ENCODE results near the gene GLI3.
"Not testable (repeated sequence)": the region's sequence is repeated elsewhere in the genome, so short reads cannot be mapped to it uniquely, and the experiment has no call there.

Gene GLI3

GRCh38 chr7:42217053-42217452 lies 20.0 kb downstream of the GLI3 start:
- H3K9me3 ChIP-seq (ENCODE audit: low read length): no peaks in the 10 kb centered on the region
- no peak overlapping the region for H3K4me3 ChIP-seq (ENCODE audit: low read length)
- no peak overlapping the region for H2AFZ ChIP-seq (ENCODE audit: low read depth, low read length)
- peaks cover 30% of the 10 kb centered on the region for H3K4me1 ChIP-seq (ENCODE audit: insufficient read depth, low read length)
- peaks cover 38% of the 10 kb centered on the region for H3K36me3 ChIP-seq (ENCODE audit: insufficient read depth, low read length)
- no peaks in the 10 kb centered on the region for H3K27me3 ChIP-seq (ENCODE audit: insufficient read depth, low read length)

DNA sequence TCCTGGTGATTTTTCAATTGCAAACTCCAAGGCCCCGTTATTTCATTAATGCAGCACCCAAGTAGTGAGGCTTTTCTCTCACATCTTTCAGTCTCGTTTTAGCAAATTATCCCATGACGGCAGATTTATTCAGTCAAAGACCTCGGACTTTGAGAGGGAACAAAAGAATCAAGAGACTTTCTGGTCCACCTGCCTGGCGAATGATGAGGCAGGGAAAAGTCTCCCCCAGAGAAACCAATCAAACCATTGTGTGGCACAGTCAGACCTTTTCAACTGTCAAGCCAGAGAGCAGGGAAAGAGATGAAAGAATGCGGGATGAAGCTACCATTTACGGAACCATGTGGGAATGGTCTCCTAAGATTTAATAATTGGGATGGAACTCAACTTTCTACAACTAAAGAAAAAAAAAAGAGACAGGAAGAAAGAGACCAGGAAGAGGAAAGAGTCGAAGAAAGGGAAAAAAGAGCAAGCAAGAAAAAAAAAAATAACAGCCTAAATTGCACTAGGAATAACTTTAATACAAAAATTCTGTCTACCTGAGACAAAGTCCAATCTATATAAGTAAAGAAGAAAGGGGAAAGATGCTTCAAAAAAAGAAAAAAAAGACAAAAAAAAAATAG lies 22.8 kb downstream of the GLI3 start:
- H2AFZ ChIP-seq (ENCODE audit: low read depth, low read length): no peak overlapping the region
- H3K36me3 ChIP-seq (ENCODE audit: insufficient read depth, low read length): peaks cover 18% of the 10 kb centered on the region
- H3K4me3 ChIP-seq (ENCODE audit: low read length): no peak overlapping the region
- no peaks in the 10 kb centered on the region for H3K9me3 ChIP-seq (ENCODE audit: low read length)
- no peaks in the 10 kb centered on the region for H3K27me3 ChIP-seq (ENCODE audit: insufficient read depth, low read length)
- peaks cover 30% of the 10 kb centered on the region for H3K4me1 ChIP-seq (ENCODE audit: insufficient read depth, low read length)

DNA sequence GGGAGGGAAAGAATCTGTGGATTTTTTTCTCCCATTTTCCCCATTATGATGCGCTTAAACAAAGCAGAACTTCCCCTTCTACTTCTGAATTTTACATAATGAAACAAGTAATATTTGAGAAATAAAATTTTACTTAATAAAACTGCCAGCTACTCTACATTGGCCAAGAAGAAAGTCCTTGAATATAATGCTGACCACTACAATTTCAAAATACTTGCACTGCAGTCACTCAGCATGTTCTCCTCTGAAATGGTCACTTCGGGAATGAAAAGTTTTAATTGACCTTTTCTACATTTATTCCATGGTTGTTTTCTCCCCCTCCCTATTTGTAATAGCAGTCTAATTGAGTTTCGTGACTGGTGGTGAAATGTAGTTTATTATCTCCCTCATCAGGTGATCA lies 23.9 kb downstream of the GLI3 start:
- no peak overlapping the region for H3K4me3 ChIP-seq (ENCODE audit: low read length)

DNA sequence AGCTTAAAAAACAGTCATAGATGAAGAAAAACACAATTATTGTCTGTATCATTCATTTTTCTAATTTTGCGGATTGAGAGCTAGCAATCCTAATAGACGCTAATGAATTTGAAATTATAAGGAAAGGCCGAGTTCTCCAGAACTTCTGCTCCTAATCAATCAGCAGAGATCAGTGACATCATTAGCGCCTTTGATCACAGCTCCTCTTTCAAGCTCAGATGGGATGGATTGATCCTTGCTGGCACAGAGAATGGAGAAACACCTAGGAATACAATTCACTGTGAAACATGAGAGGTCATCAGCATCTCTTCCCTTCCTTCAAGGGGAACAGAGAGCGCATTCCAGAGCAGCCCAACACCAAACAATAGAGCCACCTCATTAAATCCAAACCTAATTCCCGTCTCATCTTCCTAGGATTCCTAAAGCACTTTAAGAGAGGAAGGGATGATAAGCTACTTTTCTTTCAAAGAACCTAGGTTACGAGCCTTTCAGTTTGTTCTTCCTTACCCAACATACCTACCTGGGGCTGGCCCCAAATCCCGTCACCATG lies 24.4 kb downstream of the GLI3 start:
- Histone ChIP-seq H3K4me1 (ENCODE audit: insufficient read depth, low read length) (peaks cover 30% of the 10 kb centered on the region), H3K9me3 (ENCODE audit: low read length) (no peaks in the 10 kb centered on the region), H3K4me3 (ENCODE audit: low read length) (no peak overlapping the region), H3K36me3 (ENCODE audit: insufficient read depth, low read length) (peaks cover 9% of the 10 kb centered on the region), H3K27me3 (ENCODE audit: insufficient read depth, low read length) (no peaks in the 10 kb centered on the region), H2AFZ (ENCODE audit: low read depth, low read length) (no peak overlapping the region)

More for the DNA sequence above, 23.9 kb downstream of the GLI3 start:
- Histone ChIP-seq H3K9me3 (ENCODE audit: low read length) (no peaks in the 10 kb centered on the region), H3K4me1 (ENCODE audit: insufficient read depth, low read length) (peaks cover 30% of the 10 kb centered on the region), H3K27me3 (ENCODE audit: insufficient read depth, low read length) (no peaks in the 10 kb centered on the region), H3K36me3 (ENCODE audit: insufficient read depth, low read length) (peaks cover 14% of the 10 kb centered on the region), H2AFZ (ENCODE audit: low read depth, low read length) (no peak overlapping the region)

GRCh38 chr7:42211938-42212337 lies 25.1 kb downstream of the GLI3 start:
- Histone ChIP-seq H2AFZ (ENCODE audit: low read depth, low read length) (no peak overlapping the region), H3K9me3 (ENCODE audit: low read length) (no peaks in the 10 kb centered on the region), H3K4me1 (ENCODE audit: insufficient read depth, low read length) (peaks cover 30% of the 10 kb centered on the region), H3K4me3 (ENCODE audit: low read length) (no peak overlapping the region), H3K36me3 (ENCODE audit: insufficient read depth, low read length) (peaks cover 11% of the 10 kb centered on the region), H3K27me3 (ENCODE audit: insufficient read depth, low read length) (no peaks in the 10 kb centered on the region)

- Histone ChIP-seq H3K4me1 (ENCODE audit: insufficient read depth, low read length) (peaks cover 30% of the 10 kb centered on the region), H2AFZ (ENCODE audit: low read depth, low read length) (no peak overlapping the region), H3K27me3 (ENCODE audit: insufficient read depth, low read length) (no peaks in the 10 kb centered on the region), H3K36me3 (ENCODE audit: insufficient read depth, low read length) (peaks cover 14% of the 10 kb centered on the region), H3K4me3 (ENCODE audit: low read length) (no peak overlapping the region), H3K9me3 (ENCODE audit: low read length) (no peaks in the 10 kb centered on the region)
Measured at GRCh38 chr7:42210779-42211178, 26.2 kb downstream of the GLI3 start.

- peaks cover 18% of the 10 kb centered on the region for H3K36me3 ChIP-seq (ENCODE audit: insufficient read depth, low read length)
- peaks cover 30% of the 10 kb centered on the region for H3K4me1 ChIP-seq (ENCODE audit: insufficient read depth, low read length)
- H3K9me3 ChIP-seq (ENCODE audit: low read length): no peaks in the 10 kb centered on the region
- H3K27me3 ChIP-seq (ENCODE audit: insufficient read depth, low read length): no peaks in the 10 kb centered on the region
- H2AFZ ChIP-seq (ENCODE audit: low read depth, low read length): no peak overlapping the region
- no peak overlapping the region for H3K4me3 ChIP-seq (ENCODE audit: low read length)
Measured at GRCh38 chr7:42210333-42210732, 26.7 kb downstream of the GLI3 start.

DNA sequence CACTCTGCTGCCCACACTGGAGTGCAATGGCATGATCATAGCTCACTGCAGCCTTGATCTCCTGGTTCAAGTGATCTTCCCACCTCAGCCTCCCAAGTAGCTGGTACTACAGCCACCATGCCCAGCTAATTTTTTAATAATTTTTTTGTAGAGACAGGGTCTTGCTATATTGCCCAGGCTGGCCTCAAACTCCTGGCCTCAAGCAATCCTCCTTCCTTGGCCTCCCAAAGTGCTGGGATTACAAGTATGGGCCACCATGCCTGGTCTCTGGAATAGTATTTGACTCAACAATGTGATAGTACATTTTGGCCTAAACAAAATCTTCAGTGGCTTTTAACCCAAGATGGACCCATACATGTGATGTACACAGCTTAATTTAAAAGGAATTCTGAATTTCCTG lies 27.9 kb downstream of the GLI3 start:
- not testable (repeated sequence) for H3K4me3 ChIP-seq (ENCODE audit: low read length); H3K27me3 ChIP-seq (ENCODE audit: insufficient read depth, low read length); H3K9me3 ChIP-seq (ENCODE audit: low read length); H2AFZ ChIP-seq (ENCODE audit: low read depth, low read length)
- peaks cover 19% of the 10 kb centered on the region for H3K4me1 ChIP-seq (ENCODE audit: insufficient read depth, low read length)
- H3K36me3 ChIP-seq (ENCODE audit: insufficient read depth, low read length): peaks cover 25% of the 10 kb centered on the region

GRCh38 chr7:42208572-42208971 lies 28.4 kb downstream of the GLI3 start:
- H3K4me3 ChIP-seq (ENCODE audit: low read length): no peak overlapping the region
- H3K27me3 ChIP-seq (ENCODE audit: insufficient read depth, low read length): no peaks in the 10 kb centered on the region
- H3K9me3 ChIP-seq (ENCODE audit: low read length): peaks cover 3% of the 10 kb centered on the region
- H3K4me1 ChIP-seq (ENCODE audit: insufficient read depth, low read length): peaks cover 14% of the 10 kb centered on the region
- no peak overlapping the region for H2AFZ ChIP-seq (ENCODE audit: low read depth, low read length)
- peaks cover 28% of the 10 kb centered on the region for H3K36me3 ChIP-seq (ENCODE audit: insufficient read depth, low read length)

GRCh38 chr7:42207420-42207819 lies 29.6 kb downstream of the GLI3 start:
- Histone ChIP-seq H2AFZ (ENCODE audit: low read depth, low read length) (no peak overlapping the region), H3K4me1 (ENCODE audit: insufficient read depth, low read length) (peaks cover 3% of the 10 kb centered on the region), H3K27me3 (ENCODE audit: insufficient read depth, low read length) (no peaks in the 10 kb centered on the region), H3K36me3 (ENCODE audit: insufficient read depth, low read length) (peaks cover 30% of the 10 kb centered on the region), H3K4me3 (ENCODE audit: low read length) (no peak overlapping the region), H3K9me3 (ENCODE audit: low read length) (peaks cover 9% of the 10 kb centered on the region)

GRCh38 chr7:42203336-42203735 lies 33.7 kb downstream of the GLI3 start:
- H3K4me3 ChIP-seq (ENCODE audit: low read length): no peak overlapping the region
- H3K9me3 ChIP-seq (ENCODE audit: low read length): peaks cover 9% of the 10 kb centered on the region
- H3K27me3 ChIP-seq (ENCODE audit: insufficient read depth, low read length): no peaks in the 10 kb centered on the region
- H3K36me3 ChIP-seq (ENCODE audit: insufficient read depth, low read length): peaks cover 34% of the 10 kb centered on the region
- no peaks in the 10 kb centered on the region for H3K4me1 ChIP-seq (ENCODE audit: insufficient read depth, low read length)
- no peak overlapping the region for H2AFZ ChIP-seq (ENCODE audit: low read depth, low read length)

- H3K4me1 ChIP-seq (ENCODE audit: insufficient read depth, low read length): no peaks in the 10 kb centered on the region
- peaks cover 9% of the 10 kb centered on the region for H3K9me3 ChIP-seq (ENCODE audit: low read length)
- peaks cover 41% of the 10 kb centered on the region for H3K36me3 ChIP-seq (ENCODE audit: insufficient read depth, low read length)
- no peak overlapping the region for H2AFZ ChIP-seq (ENCODE audit: low read depth, low read length)
- H3K4me3 ChIP-seq (ENCODE audit: low read length): no peak overlapping the region
- H3K27me3 ChIP-seq (ENCODE audit: insufficient read depth, low read length): no peaks in the 10 kb centered on the region
Measured at GRCh38 chr7:42202601-42203000, 34.4 kb downstream of the GLI3 start.

- Histone ChIP-seq H3K9me3 (ENCODE audit: low read length) (peaks cover 8% of the 10 kb centered on the region), H3K4me1 (ENCODE audit: insufficient read depth, low read length) (no peaks in the 10 kb centered on the region), H3K36me3 (ENCODE audit: insufficient read depth, low read length) (peaks cover 36% of the 10 kb centered on the region), H3K4me3 (ENCODE audit: low read length) (no peak overlapping the region), H2AFZ (ENCODE audit: low read depth, low read length) (no peak overlapping the region), H3K27me3 (ENCODE audit: insufficient read depth, low read length) (no peaks in the 10 kb centered on the region)
Measured at GRCh38 chr7:42198974-42199668, 37.9 kb downstream of the GLI3 start.

All from neuron (in vitro differentiated cells).